Small intestine (tissue), 7 donors: Measurements from ENCODE around the gene HUS1. TPM values are rescaled to one million over a fixed set of nuclear protein-coding genes. Genes with fewer than 3 reads are reported as not detected.
"Not testable (repeated sequence)": the region's sequence is repeated elsewhere in the genome, so short reads cannot be mapped to it uniquely, and the experiment has no call there.

Experiments used
- DNase-seq, 2 donors: peaks; one replicate each; pipeline versions ENCODE4 v3.0.0 to v3.0.0-alpha.2; 2013
- FAIRE-seq: peaks from 2 replicates; lab custom pipeline; 2012; peaks lifted over from hg19 to GRCh38; lab: Jason Lieb, UNC
- H3K27ac ChIP-seq, 3 donors: one replicate each; pipeline ENCODE4 v1.5.1; 2013; ENCODE audit warnings: low read length in 2 of 3, mild to moderate bottlenecking in 2 of 3, control low read depth in 1 of 3, inconsistent platforms in 1 of 3, low read depth in 1 of 3, moderate library complexity in 1 of 3
- H3K27me3 ChIP-seq, 3 donors: one replicate each; pipeline ENCODE4 v1.6.1; 2013; ENCODE audit warnings: low read length in 3 of 3, inconsistent platforms in 1 of 3; ENCODE audit not compliant: control insufficient read depth in 3 of 3, insufficient read depth in 3 of 3
- H3K36me3 ChIP-seq, 3 donors: one replicate each; pipeline ENCODE4 v1.6.1; 2013; ENCODE audit warnings: low read length in 3 of 3, inconsistent platforms in 1 of 3, low read depth in 1 of 3, mild to moderate bottlenecking in 1 of 3, moderate library complexity in 1 of 3; ENCODE audit not compliant: control insufficient read depth in 3 of 3, insufficient read depth in 2 of 3
- H3K4me1 ChIP-seq, 3 donors: one replicate each; pipeline ENCODE4 v1.6.1; 2013; ENCODE audit warnings: low read length in 2 of 3, inconsistent platforms in 1 of 3, low read depth in 1 of 3, mild to moderate bottlenecking in 1 of 3, moderate library complexity in 1 of 3; ENCODE audit not compliant: control insufficient read depth in 3 of 3, insufficient read depth in 2 of 3
- H3K4me3 ChIP-seq, 3 donors: one replicate each; pipeline ENCODE4 v1.5.1; 2013; ENCODE audit warnings: low read length in 3 of 3, control low read depth in 1 of 3, inconsistent platforms in 1 of 3, low read depth in 1 of 3, mild to moderate bottlenecking in 1 of 3, moderate library complexity in 1 of 3
- H3K9me3 ChIP-seq, 2 donors: one replicate each; pipeline ENCODE4 v1.6.1; 2013; ENCODE audit warnings: low read depth in 1 of 2, low read length in 1 of 2; ENCODE audit not compliant: control insufficient read depth in 2 of 2, insufficient read depth in 1 of 2
- WGBS, 3 donors: extraction: QIAGEN DNeasy Blood & Tissue Kit; methylation state at CpG; one replicate each; pipeline ENCODE4 v1.1.7; 2013; 5-methylcytosine and 5-hydroxymethylcytosine counted together
- polyA plus RNA-seq, 4 donors: library from polyadenylated mRNA; stranded (reverse) in 3 of 4; unstranded in 1 of 4; fragments of 200-250 nt in 3 of 4; fragments of 120-200 nt in 1 of 4; gene quantifications; one replicate each; pipeline versions ENCODE4 v1.2.1 to v1.2.3, GENCODE V29; 2013
- donor health status: healthy with polysubstance abuse.
- donor health status: control.
- donor health status: control.
- donor health status: Bipolar disorder and iron deficiency.
- donor health status: healthy.

HUS1 gene
- polyA plus RNA-seq, 4 donors, result 9.5 to 21.0 (median 11.9) TPM

- FAIRE-seq, result no peak
- WGBS, 3 donors, result 87 to 92% (median 91%) methylated on average over 6 of the region's 6 CpGs
- DNase-seq, result no peak
- H3K4me3 ChIP-seq, result no peak overlapping the region
- H3K4me1 ChIP-seq, result peaks cover 0 to 7% (median 2%) of the 10 kb centered on the region in 3 donors
- H3K9me3 ChIP-seq, result no peaks in the 10 kb centered on the region
- H3K27me3 ChIP-seq, result no peaks in the 10 kb centered on the region
- no peak overlapping the region for H3K27ac ChIP-seq
- H3K36me3 ChIP-seq, result no peaks in the 10 kb centered on the region
Observed at GRCh38 chr7:47934831-47935230, 44.6 kb downstream of the HUS1 start.

- Histone ChIP-seq H3K36me3 (no peaks in the 10 kb centered on the region), H3K27ac (no peak overlapping the region), H3K4me1 (no peaks in the 10 kb centered on the region), H3K9me3 (no peaks in the 10 kb centered on the region), H3K27me3 (no peaks in the 10 kb centered on the region), H3K4me3 (no peak overlapping the region)
- DNase-seq (no peak), FAIRE-seq (no peak)
- WGBS, 3 donors, result 79 to 86% (median 83%) methylated on average over 8 of the region's 8 CpGs
Observed at GRCh38 chr7:47933215-47933614, 46.2 kb downstream of the HUS1 start.

- H3K4me1 ChIP-seq, result no peaks in the 10 kb centered on the region
- no peaks in the 10 kb centered on the region for H3K9me3 ChIP-seq
- no peak overlapping the region for H3K4me3 ChIP-seq
- DNase-seq (no peak), FAIRE-seq (no peak)
- H3K27me3 ChIP-seq, result no peaks in the 10 kb centered on the region
- no peaks in the 10 kb centered on the region for H3K36me3 ChIP-seq
- no peak overlapping the region for H3K27ac ChIP-seq
- 88 to 90% (median 89%) methylated on average over 11 of the region's 11 CpGs for WGBS, 3 donors
Observed at GRCh38 chr7:47932466-47933037, 46.9 kb downstream of the HUS1 start.

GRCh38 chr7:47932016-47932415 is 47.4 kb downstream of the HUS1 start:
- WGBS, 3 donors, result 70 to 77% (median 73%) methylated on average over 6 of the region's 6 CpGs
- no peak overlapping the region for H3K27ac ChIP-seq
- no peaks in the 10 kb centered on the region for H3K9me3 ChIP-seq
- H3K4me3 ChIP-seq, result no peak overlapping the region
- FAIRE-seq, result no peak
- H3K27me3 ChIP-seq, result no peaks in the 10 kb centered on the region
- H3K4me1 ChIP-seq, result no peaks in the 10 kb centered on the region
- DNase-seq, result no peak
- no peaks in the 10 kb centered on the region for H3K36me3 ChIP-seq

GRCh38 chr7:47931005-47932004 is 48.1 kb downstream of the HUS1 start:
- Histone ChIP-seq H3K9me3 (no peaks in the 10 kb centered on the region), H3K4me3 (no peak overlapping the region), H3K36me3 (no peaks in the 10 kb centered on the region), H3K27me3 (no peaks in the 10 kb centered on the region), H3K27ac (no peak overlapping the region), H3K4me1 (no peaks in the 10 kb centered on the region)
- 91 to 92% (median 92%) methylated on average over 18 of the region's 18 CpGs for WGBS, 3 donors
- no peak for DNase-seq
- FAIRE-seq, result no peak

- no peaks in the 10 kb centered on the region for H3K36me3 ChIP-seq
- H3K4me1 ChIP-seq, result no peaks in the 10 kb centered on the region
- H3K27me3 ChIP-seq, result no peaks in the 10 kb centered on the region
- no peaks in the 10 kb centered on the region for H3K9me3 ChIP-seq
- 56 to 68% (median 62%) methylated on average over 2 of the region's 2 CpGs for WGBS, 3 donors
- DNase-seq (no peak), FAIRE-seq (no peak)
- no peak overlapping the region for H3K4me3 ChIP-seq
- H3K27ac ChIP-seq, result no peak overlapping the region
Observed at GRCh38 chr7:47924266-47924665, 55.1 kb downstream of the HUS1 start.

GRCh38 chr7:47923081-47923875 is 56.1 kb downstream of the HUS1 start:
- H3K27me3 ChIP-seq, H3K36me3 ChIP-seq, H3K4me3 ChIP-seq, H3K4me1 ChIP-seq, FAIRE-seq, H3K27ac ChIP-seq, H3K9me3 ChIP-seq: not testable (repeated sequence)
- DNase-seq, result peak in 1 of 2 donors; percentile 11
- WGBS, 3 donors, result 31 to 54% (median 51%) methylated on average over 8 of the region's 8 CpGs

GRCh38 chr7:47916514-47916913 is 62.9 kb downstream of the HUS1 start:
- not testable (repeated sequence) for FAIRE-seq

More at GRCh38 chr7:47916514-47916913, 62.9 kb downstream of the HUS1 start:
- H3K27ac ChIP-seq, H3K27me3 ChIP-seq, H3K9me3 ChIP-seq, H3K36me3 ChIP-seq, H3K4me3 ChIP-seq, H3K4me1 ChIP-seq, DNase-seq: not testable (repeated sequence)
- WGBS, 3 donors, result 61 to 83% (median 73%) methylated on average over 1 of the region's 1 CpG
